GM18499 (cell line): ENCODE measurements around the gene PKD1.
"Not testable (repeated sequence)": the region's sequence is repeated elsewhere in the genome, so short reads cannot be mapped to it uniquely, and the experiment has no call there.

ENCODE experiments used
- ATAC-seq: cut with Tn5 transposase; IDR thresholded peaks from one replicate; pipeline ENCODE4 v1.9.1; 2021; ENCODE audit warnings: moderate number of reproducible peaks; ENCODE audit not compliant: insufficient read depth, unreplicated experiment

PKD1 gene

GRCh38 chr16:2152695-2153506, 17.2 kb upstream of the PKD1 start:
- ATAC-seq = no peak

- ATAC-seq = no peak
Observed at GRCh38 chr16:2151188-2152091, 15.7 kb upstream of the PKD1 start.

- ATAC-seq = no peak
Observed at GRCh38 chr16:2150418-2151187, 14.9 kb upstream of the PKD1 start.

GRCh38 chr16:2149630-2150417, 14.1 kb upstream of the PKD1 start:
- no peak for ATAC-seq

GRCh38 chr16:2148714-2149629, 13.3 kb upstream of the PKD1 start:
- no peak for ATAC-seq

- ATAC-seq = no peak
Observed at GRCh38 chr16:2147981-2148671, 12.4 kb upstream of the PKD1 start, which contains the start of gene RAB26. Gene RAB26 (plus strand): TSS chr16:2148625. CDS start chr16:2148784, 159 bp downstream.

- no peak for ATAC-seq
Observed at GRCh38 chr16:2147378-2147777, 11.7 kb upstream of the PKD1 start.

- no peak for ATAC-seq
Observed at GRCh38 chr16:2145843-2146242, 10.1 kb upstream of the PKD1 start.

- no peak for ATAC-seq
Observed at GRCh38 chr16:2143878-2144485, 8.3 kb upstream of the PKD1 start.

GRCh38 chr16:2142942-2143877, 7.5 kb upstream of the PKD1 start:
- ATAC-seq = no peak

- ATAC-seq = not testable (repeated sequence)
Observed at GRCh38 chr16:2135071-2135470, 627 bp downstream of the PKD1 start.

GRCh38 chr16:2133797-2134196, 1.9 kb downstream of the PKD1 start:
- ATAC-seq = not testable (repeated sequence)

- ATAC-seq = not testable (repeated sequence)
Observed at GRCh38 chr16:2129890-2130447, 5.7 kb downstream of the PKD1 start.

- ATAC-seq = not testable (repeated sequence)
Observed at GRCh38 chr16:2129251-2129650, 6.4 kb downstream of the PKD1 start.

GRCh38 chr16:2127630-2128280, 7.9 kb downstream of the PKD1 start:
- not testable (repeated sequence) for ATAC-seq
